Colonic mucosa (tissue), 4 donors: Measurements from ENCODE around the gene ATP9B. TPM values are rescaled to one million over a fixed set of nuclear protein-coding genes. Genes with fewer than 3 reads are reported as not detected.

Source experiments
- DNase-seq: peaks from one replicate; pipeline ENCODE4 v3.0.0-alpha.2; 2020
- H3K27ac ChIP-seq: fragments of 200-600 bp; one replicate; pipeline ENCODE4 v1.8.0; 2021
- H3K27me3 ChIP-seq: fragments of 200-600 bp; one replicate; pipeline ENCODE4 v1.8.0; 2021
- H3K36me3 ChIP-seq: fragments of 200-600 bp; one replicate; pipeline ENCODE4 v1.8.0; 2021
- H3K4me1 ChIP-seq: fragments of 200-600 bp; one replicate; pipeline ENCODE4 v1.8.0; 2021; ENCODE audit warnings: mild to moderate bottlenecking
- H3K4me3 ChIP-seq: fragments of 200-600 bp; one replicate; pipeline ENCODE4 v1.8.0; 2021
- H3K9ac ChIP-seq, 2 donors: one replicate each; pipeline ENCODE4 v1.7.0; 2013; ENCODE audit warnings: control low read depth in 2 of 2, low read depth in 2 of 2, low read length in 2 of 2
- H3K9me3 ChIP-seq: fragments of 200-600 bp; one replicate; pipeline ENCODE4 v1.8.0; 2021
- intact Hi-C: fragments of 100-400 bp; cut with DNase I; formaldehyde crosslinking; loops from one replicate; pipeline ENCODE4 v1.14.1; 2022
- total RNA-seq, 2 donors: library from RNA; stranded (reverse); fragmentation: NEBNext Ultra II Directional in 1 of 2; extraction: Animal tissue kit (Norgen Biotek cat#: 25700) in 1 of 2; gene quantifications; one replicate each; pipeline ENCODE4 v1.2.1, GENCODE V29; 2021
- TF ChIP-seq, protein P1 (sequence below): fragments of 200-600 bp; IDR thresholded peaks from one replicate; pipeline ENCODE4 v1.8.0; 2022; ENCODE audit warnings: antibody characterized with exemption, mild to moderate bottlenecking
- donor health status: healthy.
- donor health status: DM: no; HTN: no; CAD: no.
- donor health status: DM: no; HTN: no; CAD: no.

The ATP9B gene
- total RNA-seq, 2 donors from 2014 or later = 20.4 to 30.3 TPM

DNA sequence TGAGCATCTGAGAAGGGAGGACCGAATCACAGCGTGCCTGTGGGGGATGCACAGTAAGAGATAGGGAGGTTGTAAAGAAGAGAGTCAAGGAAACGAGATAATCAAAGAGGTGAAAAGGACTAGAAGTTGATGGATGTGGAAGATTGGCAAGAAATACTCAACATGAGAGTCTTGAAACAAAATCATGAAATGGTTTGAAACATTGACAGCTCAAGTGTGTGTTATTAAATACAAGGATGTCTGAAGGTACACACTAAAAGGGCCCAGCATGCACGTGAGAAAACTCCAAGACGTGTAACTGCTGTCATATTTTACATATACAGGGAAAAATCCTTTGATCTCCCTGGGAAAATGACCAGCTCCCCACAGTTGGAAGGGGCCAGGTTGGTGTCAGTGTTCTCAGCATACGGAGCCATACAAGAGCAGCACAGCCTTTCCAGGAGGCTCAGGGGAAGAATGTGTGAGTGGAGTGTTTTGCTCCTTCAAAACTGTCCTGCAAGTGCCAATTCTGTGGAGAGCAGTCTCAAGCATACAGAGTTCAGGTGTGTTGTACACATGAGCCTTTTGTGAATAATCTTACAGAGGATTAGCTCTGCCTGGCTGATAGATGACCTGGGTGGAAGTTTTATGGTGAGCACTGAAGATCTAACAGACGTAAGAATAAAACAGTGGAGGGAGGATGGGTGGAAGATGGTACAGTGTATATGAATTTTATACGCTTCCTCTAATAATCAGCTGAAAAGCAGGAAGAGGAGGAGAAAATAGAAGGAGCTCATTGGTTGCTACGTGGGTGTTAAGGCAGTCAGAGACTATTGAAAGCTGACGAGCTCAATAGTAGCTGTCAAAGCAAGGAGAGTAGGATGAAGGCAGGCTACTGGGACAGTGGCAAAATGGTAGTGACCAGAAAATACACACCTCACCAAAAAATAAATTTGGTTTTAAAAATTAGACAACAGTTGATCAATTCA is 126.8 kb downstream of the ATP9B start:
- H3K9ac ChIP-seq = no peak overlapping the region
- no peak for DNase-seq
- no peaks in the 10 kb centered on the region for H3K36me3 ChIP-seq
- H3K4me3 ChIP-seq = no peak overlapping the region
- H3K27me3 ChIP-seq = no peaks in the 10 kb centered on the region
- TF ChIP-seq, protein P1, sequence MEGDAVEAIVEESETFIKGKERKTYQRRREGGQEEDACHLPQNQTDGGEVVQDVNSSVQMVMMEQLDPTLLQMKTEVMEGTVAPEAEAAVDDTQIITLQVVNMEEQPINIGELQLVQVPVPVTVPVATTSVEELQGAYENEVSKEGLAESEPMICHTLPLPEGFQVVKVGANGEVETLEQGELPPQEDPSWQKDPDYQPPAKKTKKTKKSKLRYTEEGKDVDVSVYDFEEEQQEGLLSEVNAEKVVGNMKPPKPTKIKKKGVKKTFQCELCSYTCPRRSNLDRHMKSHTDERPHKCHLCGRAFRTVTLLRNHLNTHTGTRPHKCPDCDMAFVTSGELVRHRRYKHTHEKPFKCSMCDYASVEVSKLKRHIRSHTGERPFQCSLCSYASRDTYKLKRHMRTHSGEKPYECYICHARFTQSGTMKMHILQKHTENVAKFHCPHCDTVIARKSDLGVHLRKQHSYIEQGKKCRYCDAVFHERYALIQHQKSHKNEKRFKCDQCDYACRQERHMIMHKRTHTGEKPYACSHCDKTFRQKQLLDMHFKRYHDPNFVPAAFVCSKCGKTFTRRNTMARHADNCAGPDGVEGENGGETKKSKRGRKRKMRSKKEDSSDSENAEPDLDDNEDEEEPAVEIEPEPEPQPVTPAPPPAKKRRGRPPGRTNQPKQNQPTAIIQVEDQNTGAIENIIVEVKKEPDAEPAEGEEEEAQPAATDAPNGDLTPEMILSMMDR = no peak
- H3K9me3 ChIP-seq = no peaks in the 10 kb centered on the region
- intact Hi-C loops = no loop called here
- no peak overlapping the region for H3K27ac ChIP-seq
- H3K4me1 ChIP-seq = no peaks in the 10 kb centered on the region

- Histone ChIP-seq H3K36me3 (no peaks in the 10 kb centered on the region), H3K4me1 (no peaks in the 10 kb centered on the region), H3K27me3 (no peaks in the 10 kb centered on the region), H3K9ac (no peak overlapping the region), H3K9me3 (no peaks in the 10 kb centered on the region), H3K27ac (no peak overlapping the region), H3K4me3 (no peak overlapping the region)
- DNase-seq = no peak
- intact Hi-C loops = no loop called here
- TF ChIP-seq, protein P1 = no peak
These were observed 128.3 kb downstream of the ATP9B start for GRCh38 chr18:79197531-79197930.

GRCh38 chr18:79199691-79200374 is 130.6 kb downstream of the ATP9B start:
- DNase-seq = no peak
- TF ChIP-seq, protein P1 = no peak

GRCh38 chr18:79200546-79201268 is 131.5 kb downstream of the ATP9B start:
- Histone ChIP-seq H3K4me1 (no peaks in the 10 kb centered on the region), H3K9ac (no peak overlapping the region), H3K36me3 (no peaks in the 10 kb centered on the region), H3K27ac (no peak overlapping the region), H3K27me3 (no peaks in the 10 kb centered on the region), H3K9me3 (no peaks in the 10 kb centered on the region), H3K4me3 (no peak overlapping the region)
- TF ChIP-seq, protein P1 = no peak
- intact Hi-C loops = no loop called here
- DNase-seq = peak; percentile 29

More at GRCh38 chr18:79199691-79200374, 130.6 kb downstream of the ATP9B start:
- no peaks in the 10 kb centered on the region for H3K27me3 ChIP-seq
- intact Hi-C loops = no loop called here
- H3K4me3 ChIP-seq = no peak overlapping the region
- no peak overlapping the region for H3K27ac ChIP-seq
- no peaks in the 10 kb centered on the region for H3K9me3 ChIP-seq
- no peaks in the 10 kb centered on the region for H3K36me3 ChIP-seq
- no peaks in the 10 kb centered on the region for H3K4me1 ChIP-seq
- H3K9ac ChIP-seq = no peak overlapping the region

DNA sequence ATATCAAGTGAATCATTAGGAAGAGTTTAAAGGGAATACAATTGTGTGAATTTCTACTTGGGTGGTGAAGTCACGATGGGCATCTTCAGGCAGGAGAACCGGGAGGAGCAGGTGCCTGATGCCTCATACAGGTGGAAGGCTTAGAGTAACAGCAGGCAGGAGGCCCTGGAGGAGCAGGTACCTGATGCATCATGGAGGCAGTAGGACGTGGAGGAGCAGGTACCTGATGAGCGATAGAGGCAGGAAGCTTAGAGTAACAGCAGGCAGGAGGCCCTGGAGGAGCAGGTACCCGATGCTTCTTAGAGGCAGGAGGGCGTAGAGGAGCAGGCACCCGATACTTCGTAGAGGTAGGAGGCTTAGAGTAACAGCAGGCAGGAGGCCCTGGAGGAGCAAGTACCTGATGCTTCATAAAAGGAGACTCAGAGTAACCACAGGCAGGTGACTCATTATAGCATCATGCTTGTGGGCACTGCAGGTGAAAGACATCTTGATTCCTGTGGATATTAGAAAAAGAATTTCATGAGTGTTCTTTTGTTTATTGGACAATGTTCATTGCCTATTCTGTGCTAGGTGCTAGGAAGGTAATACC is 133.9 kb downstream of the ATP9B start:
- Histone ChIP-seq H3K9me3 (no peaks in the 10 kb centered on the region), H3K27ac (no peak overlapping the region), H3K4me3 (no peak overlapping the region), H3K4me1 (no peaks in the 10 kb centered on the region), H3K27me3 (no peaks in the 10 kb centered on the region), H3K36me3 (no peaks in the 10 kb centered on the region), H3K9ac (no peak overlapping the region)
- intact Hi-C loops = no loop called here
- no peak for DNase-seq
- TF ChIP-seq, protein P1 = no peak
